T-cell (primary cell): Measurements from ENCODE around the gene SPECC1. TPM values are rescaled to one million over a fixed set of nuclear protein-coding genes. Genes with fewer than 3 reads are reported as not detected.

Experiments used
- ATAC-seq, 4 experiments: fragments of 200-7000 bp in 3 of 4; fragments of 150-1000 bp in 1 of 4; cut with Tn5 transposase; replicated peaks in 1 of 4; 1 replicate in 3 of 4; 2 replicates in 1 of 4; pipeline ENCODE4 v1.10.0; 2021; ENCODE audit warnings: moderate library complexity in 3 of 4, mild to moderate bottlenecking in 2 of 4, moderate number of reproducible peaks in 1 of 4
- CTCF ChIA-PET, 2 donors: fragments of 300-600 bp; sonication (Branson Sonifier 250); formaldehyde crosslinking; loops; one replicate each; lab custom pipeline; 2022; ENCODE audit warnings: antibody characterized with exemption in 2 of 2; lab: Charles Lee
- POLR2A ChIA-PET, 2 donors: fragments of 300-600 bp; sonication (Branson Sonifier 250); formaldehyde crosslinking; loops; one replicate each; lab custom pipeline; 2022; ENCODE audit warnings: antibody characterized with exemption in 2 of 2; lab: Charles Lee
- DNase-seq, 35 experiments: peaks; one replicate each; pipeline versions ENCODE4 v3.0.0 to v3.0.0-alpha.2; 2013 to 2023
- H3K27ac ChIP-seq: one replicate; pipeline ENCODE4 v1.5.1; 2013; ENCODE audit warnings: low read length
- H3K27me3 ChIP-seq, 2 experiments: replicated peaks in 1 of 2; 1 replicate in 1 of 2; 2 replicates in 1 of 2; pipeline versions ENCODE4 v1.6.1 to v1.7.0; 2013; ENCODE audit warnings: low read length in 1 of 2, mixed read lengths in 1 of 2; ENCODE audit not compliant: control insufficient read depth in 2 of 2, insufficient read depth in 2 of 2; ENCODE audit errors: extremely low read depth in 1 of 2
- H3K36me3 ChIP-seq, 2 donors: 1 replicate in 1 of 2; 2 replicates in 1 of 2; pipeline versions ENCODE4 v1.6.1 to v1.7.0; 2013; ENCODE audit warnings: low read length in 1 of 2; ENCODE audit not compliant: control insufficient read depth in 2 of 2, insufficient read depth in 1 of 2; ENCODE audit errors: extremely low read depth in 1 of 2
- H3K4me1 ChIP-seq, 2 experiments: 1 replicate in 1 of 2; 2 replicates in 1 of 2; pipeline versions ENCODE4 v1.6.1 to v1.7.0; 2013; ENCODE audit warnings: low read length in 2 of 2, mixed read lengths in 1 of 2; ENCODE audit not compliant: insufficient read depth in 2 of 2, control insufficient read depth in 1 of 2; ENCODE audit errors: extremely low read depth in 1 of 2
- H3K4me3 ChIP-seq, 2 donors: 1 replicate in 1 of 2; 2 replicates in 1 of 2; pipeline versions ENCODE4 v1.5.1 to v1.7.0; 2013; ENCODE audit warnings: mild to moderate bottlenecking in 2 of 2, low read length in 1 of 2, moderate library complexity in 1 of 2; ENCODE audit not compliant: control insufficient read depth in 1 of 2; ENCODE audit errors: extremely low read depth in 1 of 2
- H3K9me3 ChIP-seq: 2 replicates; pipeline ENCODE4 v1.7.0; 2013
- H3K27ac Mint-ChIP-seq, 2 donors: one replicate each; pipeline ENCODE4 v1.8.0; 2020 to 2021; ENCODE audit warnings: mild to moderate bottlenecking in 2 of 2, mixed read lengths in 2 of 2
- H3K27me3 Mint-ChIP-seq, 2 donors: one replicate each; pipeline ENCODE4 v1.8.0; 2021 to 2022; ENCODE audit warnings: mixed read lengths in 2 of 2
- H3K36me3 Mint-ChIP-seq: one replicate; pipeline ENCODE4 v1.8.0; 2021; ENCODE audit warnings: mixed read lengths
- H3K4me1 Mint-ChIP-seq, 3 donors: one replicate each; pipeline ENCODE4 v1.8.0; 2020 to 2022; ENCODE audit warnings: mixed read lengths in 3 of 3, mild to moderate bottlenecking in 1 of 3
- H3K4me3 Mint-ChIP-seq, 3 donors: one replicate each; pipeline ENCODE4 v1.8.0; 2020 to 2022; ENCODE audit warnings: mild to moderate bottlenecking in 3 of 3, mixed read lengths in 3 of 3, moderate library complexity in 3 of 3
- H3K9me3 Mint-ChIP-seq, 3 donors: one replicate each; pipeline ENCODE4 v1.8.0; 2020 to 2022; ENCODE audit warnings: mixed read lengths in 3 of 3
- WGBS: methylation state at CpG from one replicate; pipeline ENCODE4 v1.1.5; 2013; ENCODE audit warnings: missing lambda C conversion rate; ENCODE audit not compliant: insufficient coverage; 5-methylcytosine and 5-hydroxymethylcytosine counted together
- total RNA-seq, 35 experiments: library from RNA in 6 of 35; stranded (reverse) in 6 of 35; fragments of 120-200 nt in 1 of 35; gene quantifications; one replicate each; pipeline versions ENCODE4 v1.2.1 to v1.2.4 and lab custom pipeline; 2013 to 2026

SPECC1 gene
- total RNA-seq, 5 donors from 2014 or later (not counting 1 experiment from before 2014, with no cell fraction given): 3.9 to 12.9 (median 6.0) TPM

GRCh38 chr17:19977293-19978208 lies 31.6 kb upstream of the SPECC1 start, which contains the start of gene AKAP10:
TSS of gene AKAP10 (minus strand) at chr17:19977828. CDS start at chr17:19977679, 149 bp downstream.
- Histone ChIP-seq H3K4me1 (peaks cover 3 to 38% of the 10 kb centered on the region in 2 experiments), H3K9me3 (no peaks in the 10 kb centered on the region), H3K4me3 (peak within 1 kb of the TSS; percentile 75 to 90), H3K27ac (peak within 1 kb of the TSS; percentile 87), H3K27me3 (no peaks in the 10 kb centered on the region), H3K36me3 (peaks cover 0 to 2% of the 10 kb centered on the region in 2 donors)
- WGBS: under 1% methylated on average over 74 of the region's 75 CpGs
- peak; percentile 76 to 95 (median 87) for DNase-seq
- Mint-ChIP-seq H3K4me1 (peaks cover 45 to 55% (median 54%) of the 10 kb centered on the region in 3 donors), H3K27me3 (no peaks in the 10 kb centered on the region), H3K27ac (peak within 1 kb of the TSS; percentile 97), H3K9me3 (no peaks in the 10 kb centered on the region), H3K36me3 (peaks cover 16% of the 10 kb centered on the region), H3K4me3 (peak within 1 kb of the TSS; percentile 95 to 98 (median 96))
- ATAC-seq: peak; percentile 85 to 88 (median 87)
- CTCF ChIA-PET: interaction anchor here in 1 of 2 donors (0.6 to 1.9 kb wide), 3 partner anchors 16 to 135 kb away, joined by 3 to 7 read pairs (median 3); no protein-coding TSS in a partner anchor
- POLR2A ChIA-PET: interaction anchor here in 1 of 2 donors (0.6 kb wide), 2 partner anchors 1006 to 1662 kb away, joined by 4 to 6 read pairs; no protein-coding TSS in a partner anchor

GRCh38 chr17:19978209-19978802 lies 30.9 kb upstream of the SPECC1 start:
- no peaks in the 10 kb centered on the region for H3K27me3 Mint-ChIP-seq
- WGBS: 5% methylated on average over 21 of the region's 22 CpGs
- ChIA-PET POLR2A (no interaction called here), CTCF (interaction anchor here (0.6 to 1.9 kb wide), 3 partner anchors 12 to 112 kb away, joined by 3 to 7 read pairs (median 5); no protein-coding TSS in a partner anchor)
- H3K36me3 Mint-ChIP-seq: peaks cover 16% of the 10 kb centered on the region
- H3K27ac Mint-ChIP-seq: peak overlapping the region; percentile 97
- peaks cover 0 to 2% of the 10 kb centered on the region in 2 donors for H3K36me3 ChIP-seq
- H3K4me3 Mint-ChIP-seq: peak overlapping the region; percentile 95 to 98 (median 96)
- ATAC-seq (peak in 1 of 4 experiments; percentile 20), DNase-seq (peak in 21 of 35 experiments; percentile 5 to 47 (median 16))
- H3K27ac ChIP-seq: peak overlapping the region; percentile 87
- no peaks in the 10 kb centered on the region for H3K9me3 ChIP-seq
- H3K9me3 Mint-ChIP-seq: no peaks in the 10 kb centered on the region
- peak overlapping the region; percentile 75 to 90 for H3K4me3 ChIP-seq
- H3K4me1 Mint-ChIP-seq: peaks cover 39 to 47% (median 47%) of the 10 kb centered on the region in 3 donors
- peaks cover 3 to 33% of the 10 kb centered on the region in 2 experiments for H3K4me1 ChIP-seq
- H3K27me3 ChIP-seq: no peaks in the 10 kb centered on the region

DNA sequence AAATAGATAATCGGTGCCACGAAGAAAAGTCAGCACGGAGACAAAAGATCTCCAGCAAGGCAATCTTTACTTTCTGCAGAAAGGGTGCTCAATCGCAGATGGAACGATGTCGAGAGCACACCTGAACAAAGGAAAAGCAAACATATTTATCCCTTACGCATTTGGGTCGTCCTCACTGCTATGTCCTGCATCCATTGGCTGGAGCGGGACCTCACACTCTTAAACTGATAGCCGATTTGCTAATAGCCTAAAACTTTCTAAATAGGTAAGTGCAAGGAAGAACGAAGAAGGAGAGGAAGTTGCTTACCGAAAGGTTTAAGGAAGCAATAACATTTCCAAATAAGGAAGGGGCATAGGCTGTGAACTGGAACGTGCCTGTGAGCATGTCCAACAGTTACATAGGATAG lies 30.4 kb upstream of the SPECC1 start:
- 95% methylated on average over 6 of the region's 13 CpGs for WGBS
- Mint-ChIP-seq H3K36me3 (peaks cover 12% of the 10 kb centered on the region), H3K27me3 (no peaks in the 10 kb centered on the region), H3K4me3 (peak overlapping the region; percentile 95 to 98 (median 96)), H3K27ac (peak overlapping the region; percentile 97), H3K9me3 (no peaks in the 10 kb centered on the region), H3K4me1 (peaks cover 34 to 42% (median 42%) of the 10 kb centered on the region in 3 donors)
- CTCF ChIA-PET: interaction anchor here (0.6 to 1.9 kb wide), 3 partner anchors 13 to 112 kb away, joined by 3 to 7 read pairs (median 5); no protein-coding TSS in a partner anchor
- DNase-seq: no peak
- POLR2A ChIA-PET: no interaction called here
- Histone ChIP-seq H3K4me1 (peaks cover 3 to 31% of the 10 kb centered on the region in 2 experiments), H3K4me3 (peak overlapping the region; percentile 75 to 90), H3K27me3 (no peaks in the 10 kb centered on the region), H3K36me3 (peaks cover 0 to 2% of the 10 kb centered on the region in 2 donors), H3K9me3 (no peaks in the 10 kb centered on the region), H3K27ac (peak overlapping the region; percentile 87)
- ATAC-seq: no peak

GRCh38 chr17:19979917-19980770 lies 29.0 kb upstream of the SPECC1 start:
- CTCF ChIA-PET: no interaction called here
- Mint-ChIP-seq H3K36me3 (peaks cover 6% of the 10 kb centered on the region), H3K27ac (no peak overlapping the region), H3K27me3 (no peaks in the 10 kb centered on the region), H3K4me1 (peaks cover 23 to 30% (median 30%) of the 10 kb centered on the region in 3 donors), H3K4me3 (no peak overlapping the region), H3K9me3 (no peaks in the 10 kb centered on the region)
- POLR2A ChIA-PET: interaction anchor here in 1 of 2 donors (0.5 kb wide), 1 partner anchor 30 kb away, joined by 3 read pairs; no protein-coding TSS in a partner anchor
- WGBS: 93% methylated on average over 29 of the region's 43 CpGs
- Histone ChIP-seq H3K27me3 (no peaks in the 10 kb centered on the region), H3K4me1 (peaks cover 3 to 24% of the 10 kb centered on the region in 2 experiments), H3K27ac (no peak overlapping the region), H3K36me3 (no peaks in the 10 kb centered on the region), H3K4me3 (no peak overlapping the region), H3K9me3 (no peaks in the 10 kb centered on the region)
- DNase-seq: no peak
- ATAC-seq: no peak

DNA sequence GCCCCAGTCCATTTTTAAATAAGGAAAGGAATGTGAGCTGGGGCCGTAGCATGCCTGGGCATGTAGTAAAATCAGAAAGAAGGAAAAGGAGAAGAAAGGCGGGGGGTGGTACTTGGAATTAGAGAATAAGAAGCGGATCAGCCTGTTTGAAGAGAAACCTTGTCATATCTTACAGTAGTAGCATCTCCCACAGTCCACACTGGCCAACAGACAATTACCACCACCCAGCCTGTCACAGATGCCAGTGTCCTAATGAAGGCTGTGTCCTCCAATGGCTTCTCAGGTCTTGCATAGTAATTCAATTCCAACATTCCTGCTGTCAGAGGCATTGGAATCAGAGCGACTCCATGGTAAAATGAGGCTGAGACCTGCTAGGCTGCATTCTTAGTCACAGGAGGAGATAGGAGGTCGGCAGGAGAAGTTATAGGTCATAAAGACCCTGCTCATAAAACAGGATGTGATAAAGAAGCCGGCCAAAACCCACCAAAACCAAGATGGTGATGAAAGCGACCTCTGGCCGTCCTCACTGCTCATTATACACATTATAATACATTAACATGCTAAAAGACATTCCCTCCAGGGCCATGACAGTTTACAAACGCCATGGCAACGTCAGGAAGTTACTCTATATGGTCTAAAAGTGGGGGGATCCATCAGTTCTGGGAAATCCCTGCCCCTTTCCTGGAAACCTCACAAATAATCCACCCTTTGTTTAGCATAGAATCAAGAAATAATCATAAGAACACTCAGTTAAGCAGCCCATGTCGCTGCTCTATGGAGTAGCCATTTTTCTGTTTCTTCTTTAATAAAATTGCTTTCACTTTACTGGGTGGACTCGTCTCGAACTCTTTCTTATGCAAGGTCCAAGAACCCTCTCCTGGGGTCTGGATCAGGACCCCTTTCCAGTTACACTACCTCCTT lies 22.0 kb upstream of the SPECC1 start:
- 64% methylated on average over 3 of the region's 13 CpGs for WGBS

More for the DNA sequence above, 22.0 kb upstream of the SPECC1 start:
- Histone ChIP-seq H3K27me3 (peaks cover 0 to 12% of the 10 kb centered on the region in 2 experiments), H3K27ac (no peak overlapping the region), H3K4me1 (no peaks in the 10 kb centered on the region), H3K4me3 (no peak overlapping the region), H3K36me3 (no peaks in the 10 kb centered on the region), H3K9me3 (no peaks in the 10 kb centered on the region)
- H3K36me3 Mint-ChIP-seq: no peaks in the 10 kb centered on the region
- POLR2A ChIA-PET: no interaction called here
- H3K27ac Mint-ChIP-seq: no peak overlapping the region
- no peaks in the 10 kb centered on the region for H3K4me1 Mint-ChIP-seq
- DNase-seq (no peak), ATAC-seq (no peak)
- no peak overlapping the region for H3K4me3 Mint-ChIP-seq
- CTCF ChIA-PET: no interaction called here
- peaks cover 0 to 6% of the 10 kb centered on the region in 2 donors for H3K27me3 Mint-ChIP-seq
- H3K9me3 Mint-ChIP-seq: no peaks in the 10 kb centered on the region
